ENCODE results near the gene ECE2.

DNA sequence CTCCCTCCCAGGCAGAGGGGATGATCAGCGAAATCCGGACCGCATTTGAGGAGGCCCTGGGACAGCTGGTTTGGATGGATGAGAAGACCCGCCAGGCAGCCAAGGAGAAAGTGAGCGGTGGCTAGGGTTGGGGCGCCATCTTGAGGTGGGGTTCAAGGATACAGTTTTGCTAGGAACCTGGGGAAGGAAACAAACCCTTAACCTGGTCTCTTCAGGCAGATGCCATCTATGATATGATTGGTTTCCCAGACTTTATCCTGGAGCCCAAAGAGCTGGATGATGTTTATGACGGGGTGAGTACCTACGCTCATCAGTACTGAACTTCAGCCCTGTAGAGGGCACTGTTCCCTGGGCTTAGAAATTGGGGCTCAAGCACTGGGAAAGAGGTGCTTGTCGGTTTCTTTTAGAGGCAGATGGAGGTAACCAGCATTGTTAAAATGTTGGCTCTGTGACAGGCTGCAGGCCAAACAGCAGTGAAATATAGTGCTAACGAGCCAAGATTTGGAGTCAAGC is 13.7 kb downstream of the ECE2 start:
- TF ChIP-seq, protein P1, sequence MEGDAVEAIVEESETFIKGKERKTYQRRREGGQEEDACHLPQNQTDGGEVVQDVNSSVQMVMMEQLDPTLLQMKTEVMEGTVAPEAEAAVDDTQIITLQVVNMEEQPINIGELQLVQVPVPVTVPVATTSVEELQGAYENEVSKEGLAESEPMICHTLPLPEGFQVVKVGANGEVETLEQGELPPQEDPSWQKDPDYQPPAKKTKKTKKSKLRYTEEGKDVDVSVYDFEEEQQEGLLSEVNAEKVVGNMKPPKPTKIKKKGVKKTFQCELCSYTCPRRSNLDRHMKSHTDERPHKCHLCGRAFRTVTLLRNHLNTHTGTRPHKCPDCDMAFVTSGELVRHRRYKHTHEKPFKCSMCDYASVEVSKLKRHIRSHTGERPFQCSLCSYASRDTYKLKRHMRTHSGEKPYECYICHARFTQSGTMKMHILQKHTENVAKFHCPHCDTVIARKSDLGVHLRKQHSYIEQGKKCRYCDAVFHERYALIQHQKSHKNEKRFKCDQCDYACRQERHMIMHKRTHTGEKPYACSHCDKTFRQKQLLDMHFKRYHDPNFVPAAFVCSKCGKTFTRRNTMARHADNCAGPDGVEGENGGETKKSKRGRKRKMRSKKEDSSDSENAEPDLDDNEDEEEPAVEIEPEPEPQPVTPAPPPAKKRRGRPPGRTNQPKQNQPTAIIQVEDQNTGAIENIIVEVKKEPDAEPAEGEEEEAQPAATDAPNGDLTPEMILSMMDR (IDR thresholded peaks at IDR 0.05 in 8 of 11, conservative IDR thresholded peaks at IDR 0.05 in 3 of 11), result peak in 9 of 11 experiments; percentile 22 to 70 (median 42)
- TF ChIP-seq POLR2AphosphoS5 (IDR thresholded peaks at IDR 0.05), result no peak
